Keratinocyte (primary cell): ENCODE results near the gene CCDC167. TPM values are rescaled to one million over a fixed set of nuclear protein-coding genes. Genes with fewer than 3 reads are reported as not detected.

ENCODE experiments used
- DNase-seq: peaks from one replicate; pipeline ENCODE4 v3.0.0-alpha.2; 2011; ENCODE audit warnings: low read depth, missing footprints, low spot score
- FAIRE-seq: peaks from 2 replicates; lab custom pipeline; 2011; peaks lifted over from hg19 to GRCh38; lab: Jason Lieb, UNC
- H2AFZ ChIP-seq: 2 replicates; pipeline ENCODE4 v1.6.0; 2012; ENCODE audit warnings: low read length, control low read depth, inconsistent platforms; ENCODE audit not compliant: control insufficient read depth
- H3K27ac ChIP-seq: 2 replicates; pipeline ENCODE4 v1.5.1; 2011; ENCODE audit warnings: low read length; ENCODE audit not compliant: control insufficient read depth, insufficient read depth
- H3K27me3 ChIP-seq: 3 replicates; pipeline ENCODE4 v1.6.0; 2011; ENCODE audit warnings: low read length; ENCODE audit not compliant: control insufficient read depth, insufficient read depth; ENCODE audit errors: extremely low read depth
- H3K36me3 ChIP-seq, 2 experiments: 2 replicates in 1 of 2; 3 replicates in 1 of 2; pipeline ENCODE4 v1.5.1; 2011; ENCODE audit warnings: low read length in 2 of 2, mild to moderate bottlenecking in 1 of 2; ENCODE audit not compliant: control insufficient read depth in 2 of 2, insufficient read depth in 2 of 2; ENCODE audit errors: extremely low read depth in 1 of 2
- H3K4me1 ChIP-seq: 3 replicates; pipeline ENCODE4 v1.5.1; 2011; ENCODE audit warnings: low read length; ENCODE audit not compliant: control insufficient read depth, insufficient read depth; ENCODE audit errors: extremely low read depth
- H3K4me2 ChIP-seq: 3 replicates; pipeline ENCODE4 v1.6.0; 2011; ENCODE audit warnings: low read depth, low read length; ENCODE audit not compliant: control insufficient read depth, insufficient read depth; ENCODE audit errors: extremely low read depth
- H3K4me3 ChIP-seq, 3 experiments: fragments of 200-600 bp in 1 of 3; sonication (generic) in 1 of 3; 2 replicates in 2 of 3; 3 replicates in 1 of 3; pipeline ENCODE4 v1.5.1; 2011 to 2016; ENCODE audit warnings: low read length in 3 of 3, mild to moderate bottlenecking in 3 of 3, control low read depth in 2 of 3, inconsistent platforms in 1 of 3, low read depth in 1 of 3, mixed read lengths in 1 of 3, mixed run types in 1 of 3, moderate library complexity in 1 of 3; ENCODE audit not compliant: control insufficient read depth in 2 of 3, insufficient read depth in 2 of 3; ENCODE audit errors: extremely low read depth in 1 of 3
- H3K79me2 ChIP-seq: 2 replicates; pipeline ENCODE4 v1.6.0; 2012; ENCODE audit warnings: low read length; ENCODE audit not compliant: control insufficient read depth, insufficient read depth
- H3K9ac ChIP-seq: 3 replicates; pipeline ENCODE4 v1.6.0; 2011; ENCODE audit warnings: low read length; ENCODE audit not compliant: control insufficient read depth, insufficient read depth; ENCODE audit errors: extremely low read depth
- H3K9me1 ChIP-seq: 3 replicates; pipeline ENCODE4 v1.6.0; 2011; ENCODE audit warnings: low read length; ENCODE audit not compliant: control insufficient read depth, insufficient read depth; ENCODE audit errors: extremely low read depth
- H3K9me3 ChIP-seq: 2 replicates; pipeline ENCODE4 v1.5.1; 2012; ENCODE audit warnings: low read depth, low read length; ENCODE audit not compliant: control insufficient read depth
- H4K20me1 ChIP-seq: 3 replicates; pipeline ENCODE4 v1.6.0; 2011; ENCODE audit warnings: low read length; ENCODE audit not compliant: control insufficient read depth, insufficient read depth; ENCODE audit errors: extremely low read depth
- CTCF ChIP-seq, 3 experiments: IDR thresholded peaks in 1 of 3; conservative IDR thresholded peaks in 1 of 3; optimal IDR thresholded peaks in 1 of 3; 2 replicates in 2 of 3; 3 replicates in 1 of 3; pipeline versions ENCODE3 to v1.5.1; 2011; ENCODE audit warnings: low read length in 3 of 3, mild to moderate bottlenecking in 3 of 3, moderate library complexity in 2 of 3, control low read depth in 1 of 3, inconsistent platforms in 1 of 3; ENCODE audit not compliant: insufficient read depth in 2 of 3; ENCODE audit errors: extremely low read depth in 1 of 3
- EZH2 ChIP-seq: IDR thresholded peaks from one replicate; pipeline ENCODE4 v1.6.1; 2012; ENCODE audit warnings: inconsistent platforms, mild to moderate bottlenecking, low read length, moderate library complexity
- dilution Hi-C: fragments of 300-500 bp; cut with MboI; formaldehyde crosslinking; loops from one replicate; pipeline ENCODE4 v1.7.0; 2020; ENCODE audit warnings: low sequenced_read_pairs; ENCODE audit not compliant: extremely low pct_ligation_motif_present
- polyA plus RNA-seq, 5 experiments: library from polyadenylated mRNA; depleted of rRNA in 3 of 5; stranded (reverse) in 3 of 5; stranded (forward) in 1 of 5; unstranded in 1 of 5; fragments of >200 nt; gene quantifications; 1 replicate in 1 of 5; 2 replicates in 3 of 5; 3 replicates in 1 of 5; pipeline versions ENCODE4 v1.2.1 to v1.2.3, GENCODE V29; 2011 to 2012; ENCODE audit warnings: missing spikeins in 2 of 5, low read depth in 1 of 5, low replicate concordance in 1 of 5

The CCDC167 gene
- polyA plus RNA-seq, 1 donor (not counting 4 experiments of a cell fraction or from before 2014, with no cell fraction given): 39.8 TPM

GRCh38 chr6:37511201-37511600 lies 11.5 kb upstream of the CCDC167 start:
- Histone ChIP-seq H3K9me3 (no peaks in the 10 kb centered on the region), H3K79me2 (no peaks in the 10 kb centered on the region), H3K27me3 (peaks cover 11% of the 10 kb centered on the region), H3K36me3 (no peaks in the 10 kb centered on the region), H2AFZ (no peak overlapping the region), H3K4me1 (peaks cover 13% of the 10 kb centered on the region), H3K9ac (no peak overlapping the region), H3K4me3 (no peak overlapping the region), H3K27ac (no peak overlapping the region), H4K20me1 (no peaks in the 10 kb centered on the region), H3K9me1 (no peaks in the 10 kb centered on the region), H3K4me2 (no peak overlapping the region)
- FAIRE-seq (no peak), DNase-seq (no peak)
- no peak for TF ChIP-seq EZH2
- no peak for TF ChIP-seq CTCF (optimal IDR thresholded peaks at IDR 0.05 in 1 of 3, IDR thresholded peaks at IDR 0.05 in 1 of 3, conservative IDR thresholded peaks at IDR 0.05 in 1 of 3; ENCODE audit: extremely low read depth in 1 of 3, insufficient read depth in 2 of 3, low read length in 3 of 3)
- dilution Hi-C loops: no loop called here

GRCh38 chr6:37507690-37508421 lies 8.2 kb upstream of the CCDC167 start:
- no peaks in the 10 kb centered on the region for H3K79me2 ChIP-seq
- TF ChIP-seq CTCF (optimal IDR thresholded peaks at IDR 0.05 in 1 of 3, IDR thresholded peaks at IDR 0.05 in 1 of 3, conservative IDR thresholded peaks at IDR 0.05 in 1 of 3; ENCODE audit: extremely low read depth in 1 of 3, insufficient read depth in 2 of 3, low read length in 3 of 3): no peak
- TF ChIP-seq EZH2: no peak
- H3K4me1 ChIP-seq: no peaks in the 10 kb centered on the region
- H3K9ac ChIP-seq: no peak overlapping the region
- DNase-seq (no peak), FAIRE-seq (no peak)
- H3K27me3 ChIP-seq: peaks cover 8% of the 10 kb centered on the region
- H3K9me1 ChIP-seq: no peaks in the 10 kb centered on the region
- H3K27ac ChIP-seq: no peak overlapping the region
- dilution Hi-C loops: no loop called here
- H4K20me1 ChIP-seq: no peaks in the 10 kb centered on the region
- no peak overlapping the region for H3K4me3 ChIP-seq
- no peaks in the 10 kb centered on the region for H3K9me3 ChIP-seq
- no peaks in the 10 kb centered on the region for H3K36me3 ChIP-seq
- no peak overlapping the region for H3K4me2 ChIP-seq
- H2AFZ ChIP-seq: no peak overlapping the region
